Muscle of leg (tissue), 11 donors: ENCODE data around the gene LEMD1. TPM values are rescaled to one million over a fixed set of nuclear protein-coding genes. Genes with fewer than 3 reads are reported as not detected.

Experiments
- DNase-seq: peaks from one replicate; pipeline ENCODE4 v3.0.0; 2013
- H3K27ac ChIP-seq: one replicate; pipeline ENCODE4 v1.5.1; 2013; ENCODE audit warnings: mild to moderate bottlenecking, low read length, control low read depth
- H3K27me3 ChIP-seq: one replicate; pipeline ENCODE4 v1.6.1; 2013; ENCODE audit warnings: low read length; ENCODE audit not compliant: control insufficient read depth, insufficient read depth
- H3K36me3 ChIP-seq: one replicate; pipeline ENCODE4 v1.6.1; 2013; ENCODE audit warnings: low read length; ENCODE audit not compliant: control insufficient read depth, insufficient read depth
- H3K4me1 ChIP-seq: one replicate; pipeline ENCODE4 v1.6.1; 2013; ENCODE audit warnings: low read length; ENCODE audit not compliant: control insufficient read depth, insufficient read depth
- H3K4me3 ChIP-seq: one replicate; pipeline ENCODE4 v1.5.1; 2013; ENCODE audit warnings: low read length, control low read depth
- H3K9me3 ChIP-seq: replicated peaks from 2 replicates; pipeline ENCODE4 v1.6.1; 2013; ENCODE audit warnings: low read depth, low read length; ENCODE audit not compliant: control insufficient read depth
- WGBS: methylation state at CpG from one replicate; pipeline ENCODE4 v1.1.5; 2013; ENCODE audit warnings: missing lambda C conversion rate; ENCODE audit not compliant: insufficient coverage; 5-methylcytosine and 5-hydroxymethylcytosine counted together
- polyA plus RNA-seq, 8 donors: library from polyadenylated mRNA; unstranded; fragments of 120-200 nt; gene quantifications; one replicate each; pipeline versions ENCODE4 v1.2.1 to v1.2.3, GENCODE V29; 2013; ENCODE audit warnings: inconsistent platforms in 1 of 8, low replicate concordance in 1 of 8; ENCODE audit not compliant: insufficient read length in 8 of 8, insufficient read depth in 1 of 8
- total RNA-seq: library from RNA; stranded (reverse); fragments of 120-200 nt; gene quantifications from one replicate; pipeline ENCODE4 v1.2.4, GENCODE V29; 2013

Gene LEMD1
- total and polyA plus RNA-seq, 9 donors = 0.39 TPM; not detected in 8

DNA sequence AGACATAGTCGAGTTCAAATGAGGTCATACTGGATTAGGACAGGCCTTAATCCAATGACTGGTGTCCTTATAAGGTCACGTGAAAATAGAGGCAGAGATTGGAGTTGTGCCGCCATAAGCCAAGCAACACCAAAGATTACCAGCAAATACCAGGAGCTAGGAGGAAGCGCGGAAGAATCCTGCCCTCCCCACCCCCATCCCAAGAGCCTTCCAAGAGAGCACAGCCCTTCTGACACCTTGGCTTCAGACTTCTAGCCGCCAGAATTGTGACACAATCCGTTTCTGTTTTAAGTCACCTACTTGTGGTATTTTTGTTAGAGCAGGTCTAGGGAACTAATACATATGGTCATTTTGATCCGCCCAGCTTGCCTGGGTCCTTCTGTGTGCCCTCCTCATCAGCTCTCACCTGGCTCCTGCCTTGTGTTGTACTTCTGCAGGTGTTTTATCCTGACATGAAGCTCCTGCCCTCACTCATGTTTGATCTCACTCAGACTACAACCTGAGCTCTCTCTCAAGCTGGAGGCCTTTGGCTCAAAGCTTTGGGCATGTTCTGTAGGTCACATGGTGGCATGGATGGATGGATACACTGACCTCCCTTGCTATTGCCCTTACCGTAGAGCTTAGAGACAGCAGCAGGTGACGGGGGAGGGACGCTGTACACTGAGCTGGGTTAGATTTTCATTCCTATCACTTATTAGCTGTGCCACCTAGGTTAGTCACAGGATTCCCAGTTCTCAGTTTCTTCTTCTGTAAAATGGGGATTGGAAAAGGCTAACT is 89.7 kb downstream of the LEMD1 start:
- no peaks in the 10 kb centered on the region for H3K9me3 ChIP-seq
- H3K36me3 ChIP-seq = no peaks in the 10 kb centered on the region
- H3K4me1 ChIP-seq = peaks cover 8% of the 10 kb centered on the region
- no peak overlapping the region for H3K4me3 ChIP-seq
- no peak overlapping the region for H3K27ac ChIP-seq
- WGBS = 81% methylated on average over 6 of the region's 11 CpGs
- peaks cover 23% of the 10 kb centered on the region for H3K27me3 ChIP-seq
- no peak for DNase-seq

Other genes starting within 250 kb of the LEMD1 start
- 8.3 TPM for gene DSTYK, start 210.4 kb downstream of the LEMD1 start, total RNA-seq
- gene DSTYK, start 210.4 kb downstream of the LEMD1 start, polyA plus RNA-seq = 1 to 10 TPM; 6.0 to 9.4 (median 6.9) TPM
- 6.1 TPM for gene TMCC2, start 194.1 kb downstream of the LEMD1 start, total RNA-seq
- gene TMCC2, start 194.1 kb downstream of the LEMD1 start, polyA plus RNA-seq = 10 to 100 TPM in 5 of 8 donors, 1 to 10 TPM in 3; 8.0 to 13.4 (median 10.9) TPM
- 0.40 TPM for gene NUAK2, start 100.3 kb downstream of the LEMD1 start, total RNA-seq
- gene NUAK2, start 100.3 kb downstream of the LEMD1 start, polyA plus RNA-seq = 1 to 10 TPM in 1 of 8 donors, under 1 TPM in 7; 0.35 to 1.5 (median 0.42) TPM
- 0.22 TPM for gene KLHDC8A, start 65.1 kb downstream of the LEMD1 start, total RNA-seq
- gene KLHDC8A, start 65.1 kb downstream of the LEMD1 start, polyA plus RNA-seq = under 1 TPM; 0.22 to 0.84 (median 0.40) TPM
- gene BLACAT1, start 34.0 kb upstream of the LEMD1 start, total RNA-seq = not detected
- gene BLACAT1, start 34.0 kb upstream of the LEMD1 start, polyA plus RNA-seq = under 1 TPM in 2 of 8 donors, not detected in 6; 0.10 TPM
- gene CDK18, start 82.6 kb upstream of the LEMD1 start, total RNA-seq = 3.1 TPM
- gene CDK18, start 82.6 kb upstream of the LEMD1 start, polyA plus RNA-seq = 10 to 100 TPM in 5 of 8 donors, 1 to 10 TPM in 3; 5.9 to 18.8 (median 11.8) TPM
- gene ELK4, start 210.0 kb upstream of the LEMD1 start, total RNA-seq = 17.6 TPM
- 10 to 100 TPM; 11.8 to 19.4 (median 15.3) TPM for gene ELK4, start 210.0 kb upstream of the LEMD1 start, polyA plus RNA-seq